PFSK-1 (cell line): Measurements from ENCODE around the gene LZTFL1.

ENCODE experiments used
- FOXP2 ChIP-seq: optimal IDR thresholded peaks from 2 replicates; pipeline ENCODE3; 2011; ENCODE audit warnings: borderline replicate concordance, control low read depth, inconsistent platforms; ENCODE audit not compliant: insufficient read depth; ENCODE audit errors: extremely low read length, extremely low read depth
- POLR2AphosphoS5 ChIP-seq: IDR thresholded peaks from 2 replicates; pipeline ENCODE4 v1.6.1; 2012; ENCODE audit warnings: low read depth, mild to moderate bottlenecking, control low read depth, low read length, moderate library complexity
- SIN3A ChIP-seq: IDR thresholded peaks from 2 replicates; pipeline ENCODE4 v1.6.1; 2012; ENCODE audit warnings: mild to moderate bottlenecking, low read length, moderate library complexity, borderline replicate concordance; ENCODE audit not compliant: insufficient read depth
- TAF1 ChIP-seq: IDR thresholded peaks from 2 replicates; pipeline ENCODE4 v1.6.1; 2012; ENCODE audit warnings: low read length, control low read depth, borderline replicate concordance; ENCODE audit not compliant: insufficient read depth

DNA sequence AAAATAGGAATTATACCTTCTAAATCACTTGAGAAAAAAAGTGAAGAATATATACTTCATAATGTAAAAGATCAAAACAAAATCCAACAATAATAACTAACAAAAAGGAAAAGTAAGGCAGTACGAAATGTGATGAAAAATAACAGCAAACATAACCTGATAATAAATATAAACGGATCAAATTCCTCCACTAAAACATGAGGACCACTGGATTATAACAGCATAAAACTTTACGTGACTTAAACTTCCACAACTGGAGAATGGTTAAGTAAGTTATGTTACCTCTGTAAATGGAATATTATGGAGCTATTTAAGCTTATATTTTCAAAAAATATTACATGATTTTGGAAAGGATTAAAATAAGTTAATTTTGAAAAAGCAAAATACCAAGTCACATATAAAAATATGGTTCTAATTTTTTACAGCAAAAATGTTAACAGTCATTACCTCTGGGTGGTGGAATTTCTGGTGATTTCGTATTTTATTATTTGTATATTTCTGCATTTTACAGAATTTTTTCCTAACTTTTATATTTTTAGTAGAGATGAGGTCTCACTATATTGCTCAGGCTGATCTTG is 52.6 kb downstream of the LZTFL1 start:
- TF ChIP-seq TAF1, result no peak
- no peak for TF ChIP-seq FOXP2
- no peak for TF ChIP-seq SIN3A
- TF ChIP-seq POLR2AphosphoS5, result no peak
